GM19193 (cell line): Measurements from ENCODE around the gene ARL15.

Source experiments
- POLR2A ChIP-seq: IDR thresholded peaks from 4 replicates; pipeline ENCODE4 v1.6.1; 2011; ENCODE audit not compliant: insufficient read depth, insufficient read length; ENCODE audit errors: extremely low read depth

Gene ARL15

GRCh38 chr5:53943938-53944337, 366.4 kb downstream of the ARL15 start:
- no peak for TF ChIP-seq POLR2A

GRCh38 chr5:53942724-53943123, 367.6 kb downstream of the ARL15 start:
- TF ChIP-seq POLR2A: no peak

- no peak for TF ChIP-seq POLR2A
These were observed 369.5 kb downstream of the ARL15 start for GRCh38 chr5:53940921-53941320.

GRCh38 chr5:53937467-53937866, 372.9 kb downstream of the ARL15 start:
- TF ChIP-seq POLR2A: no peak

GRCh38 chr5:53936481-53937352, 373.7 kb downstream of the ARL15 start:
- TF ChIP-seq POLR2A: no peak

- no peak for TF ChIP-seq POLR2A
These were observed 376.1 kb downstream of the ARL15 start for GRCh38 chr5:53934151-53934820.

GRCh38 chr5:53932351-53932750, 378.0 kb downstream of the ARL15 start:
- no peak for TF ChIP-seq POLR2A

- no peak for TF ChIP-seq POLR2A
These were observed 379.9 kb downstream of the ARL15 start for GRCh38 chr5:53930457-53930856.

GRCh38 chr5:53929570-53929969, 380.8 kb downstream of the ARL15 start:
- no peak for TF ChIP-seq POLR2A

- TF ChIP-seq POLR2A: no peak
These were observed 381.2 kb downstream of the ARL15 start for GRCh38 chr5:53929152-53929551.

- TF ChIP-seq POLR2A: no peak
These were observed 381.7 kb downstream of the ARL15 start for GRCh38 chr5:53928641-53929040.

- TF ChIP-seq POLR2A: no peak
These were observed 382.6 kb downstream of the ARL15 start for GRCh38 chr5:53927668-53928247.

GRCh38 chr5:53926026-53926425, 384.3 kb downstream of the ARL15 start:
- no peak for TF ChIP-seq POLR2A

- TF ChIP-seq POLR2A: no peak
These were observed 386.0 kb downstream of the ARL15 start for GRCh38 chr5:53924392-53924791.

GRCh38 chr5:53923961-53924360, 386.4 kb downstream of the ARL15 start:
- TF ChIP-seq POLR2A: no peak
